ENCODE data around the gene NOXO1. TPM values are rescaled to one million over a fixed set of nuclear protein-coding genes. Genes with fewer than 3 reads are reported as not detected.
A peak's percentile ranks its signal among the peaks of the same experiment; 100 is the strongest.

The NOXO1 gene
- total RNA-seq, 1 donor from 2014 or later: 1.2 TPM

- H3K36me3 ChIP-seq: peaks cover 0 to 27% of the 10 kb centered on the region in 2 donors
- H3K9me3 ChIP-seq: no peaks in the 10 kb centered on the region
- H3K4me1 ChIP-seq: peaks cover 28% of the 10 kb centered on the region
- H3K27ac ChIP-seq: peak within 1 kb of the TSS; percentile 85
- no peaks in the 10 kb centered on the region for H3K27me3 ChIP-seq
- DNase-seq (ENCODE audit: extremely low spot score in 2 of 2): no peak
- peak; percentile 99 to 100 for TF ChIP-seq POLR2AphosphoS5 (IDR thresholded peaks at IDR 0.05; ENCODE audit: insufficient read depth in 1 of 2, low read depth in 1 of 2)
- peak in 1 of 3 experiments; percentile 29 for TF ChIP-seq CTCF (IDR thresholded peaks at IDR 0.05)
- TF ChIP-seq POLR2A (IDR thresholded peaks at IDR 0.05): peak; percentile 34 to 91
- peak within 1 kb of the TSS; percentile 73 to 89 for H3K4me3 ChIP-seq
- intact Hi-C loops (cut with DNase I): no loop called here
Measured at GRCh38 chr16:1971796-1972489, 9.3 kb downstream of the NOXO1 start, which contains the start of gene TBL3. TSS of gene TBL3 (plus strand) at chr16:1972053. CDS start at chr16:1972165, 112 bp downstream.

GRCh38 chr16:1968146-1968953 lies 12.9 kb downstream of the NOXO1 start:
- Histone ChIP-seq H3K4me1 (peaks cover 46% of the 10 kb centered on the region), H3K27me3 (no peaks in the 10 kb centered on the region), H3K4me3 (no peak overlapping the region), H3K9me3 (no peaks in the 10 kb centered on the region), H3K36me3 (peaks cover 0 to 4% of the 10 kb centered on the region in 2 donors), H3K27ac (no peak overlapping the region)
- TF ChIP-seq POLR2AphosphoS5 (IDR thresholded peaks at IDR 0.05; ENCODE audit: insufficient read depth in 1 of 2, low read depth in 1 of 2): no peak
- TF ChIP-seq CTCF (IDR thresholded peaks at IDR 0.05): no peak
- TF ChIP-seq POLR2A (IDR thresholded peaks at IDR 0.05): no peak
- no peak for DNase-seq (ENCODE audit: extremely low spot score in 2 of 2)
- intact Hi-C loops (cut with DNase I): no loop called here

- peak within 1 kb of the TSS; percentile 91 for H3K27ac ChIP-seq
- H3K27me3 ChIP-seq: no peaks in the 10 kb centered on the region
- TF ChIP-seq POLR2A (IDR thresholded peaks at IDR 0.05) (no peak), POLR2AphosphoS5 (IDR thresholded peaks at IDR 0.05; ENCODE audit: insufficient read depth in 1 of 2, low read depth in 1 of 2) (no peak), CTCF (IDR thresholded peaks at IDR 0.05) (no peak)
- peaks cover 0 to 22% of the 10 kb centered on the region in 2 donors for H3K36me3 ChIP-seq
- H3K4me1 ChIP-seq: peaks cover 41% of the 10 kb centered on the region
- no peak for DNase-seq (ENCODE audit: extremely low spot score in 2 of 2)
- H3K9me3 ChIP-seq: no peaks in the 10 kb centered on the region
- H3K4me3 ChIP-seq: peak within 1 kb of the TSS; percentile 88 to 98
- intact Hi-C loops (cut with DNase I): no loop called here
Measured at GRCh38 chr16:1966460-1966859, 14.8 kb downstream of the NOXO1 start, which contains the start of gene RNF151. TSS of gene RNF151 (plus strand) at chr16:1966856. CDS start at chr16:1966882, 26 bp downstream.

GRCh38 chr16:1965396-1966001 lies 15.8 kb downstream of the NOXO1 start:
- intact Hi-C loops (cut with DNase I): no loop called here
- peaks cover 42% of the 10 kb centered on the region for H3K4me1 ChIP-seq

More at GRCh38 chr16:1965396-1966001, 15.8 kb downstream of the NOXO1 start:
- no peak for TF ChIP-seq POLR2AphosphoS5 (IDR thresholded peaks at IDR 0.05; ENCODE audit: insufficient read depth in 1 of 2, low read depth in 1 of 2)
- no peak for TF ChIP-seq CTCF (IDR thresholded peaks at IDR 0.05)
- no peak for TF ChIP-seq POLR2A (IDR thresholded peaks at IDR 0.05)
- Histone ChIP-seq H3K9me3 (no peaks in the 10 kb centered on the region), H3K27me3 (no peaks in the 10 kb centered on the region), H3K36me3 (peaks cover 0 to 31% of the 10 kb centered on the region in 2 donors), H3K4me3 (peak overlapping the region; percentile 88 to 98), H3K27ac (peak overlapping the region; percentile 91)
- no peak for DNase-seq (ENCODE audit: extremely low spot score in 2 of 2)
